HEK293 (cell line): ENCODE data around the gene NAA80.

Source experiments
- MZF1 ChIP-seq: fragments of 450-650 bp; formaldehyde crosslinking; IDR thresholded peaks from 2 replicates; pipeline ENCODE4 v1.5.1; 2017; ENCODE audit warnings: missing biosample characterization, missing genetic modification characterization, borderline replicate concordance
- ZNF184 ChIP-seq: fragments of 450-650 bp; IDR thresholded peaks from 2 replicates; pipeline ENCODE4 v1.5.1; 2018; ENCODE audit warnings: missing biosample characterization, mild to moderate bottlenecking, missing genetic modification characterization
- TF ChIP-seq, protein P1 (sequence below): fragments of 450-650 bp; formaldehyde crosslinking; IDR thresholded peaks from 2 replicates; pipeline ENCODE4 v1.5.1; 2016; ENCODE audit warnings: missing biosample characterization, missing genetic modification characterization
- TF ChIP-seq, protein P2 (sequence below): fragments of 450-650 bp; IDR thresholded peaks from 2 replicates; pipeline ENCODE4 v1.5.1; 2018; ENCODE audit warnings: missing biosample characterization, mild to moderate bottlenecking, missing genetic modification characterization

DNA sequence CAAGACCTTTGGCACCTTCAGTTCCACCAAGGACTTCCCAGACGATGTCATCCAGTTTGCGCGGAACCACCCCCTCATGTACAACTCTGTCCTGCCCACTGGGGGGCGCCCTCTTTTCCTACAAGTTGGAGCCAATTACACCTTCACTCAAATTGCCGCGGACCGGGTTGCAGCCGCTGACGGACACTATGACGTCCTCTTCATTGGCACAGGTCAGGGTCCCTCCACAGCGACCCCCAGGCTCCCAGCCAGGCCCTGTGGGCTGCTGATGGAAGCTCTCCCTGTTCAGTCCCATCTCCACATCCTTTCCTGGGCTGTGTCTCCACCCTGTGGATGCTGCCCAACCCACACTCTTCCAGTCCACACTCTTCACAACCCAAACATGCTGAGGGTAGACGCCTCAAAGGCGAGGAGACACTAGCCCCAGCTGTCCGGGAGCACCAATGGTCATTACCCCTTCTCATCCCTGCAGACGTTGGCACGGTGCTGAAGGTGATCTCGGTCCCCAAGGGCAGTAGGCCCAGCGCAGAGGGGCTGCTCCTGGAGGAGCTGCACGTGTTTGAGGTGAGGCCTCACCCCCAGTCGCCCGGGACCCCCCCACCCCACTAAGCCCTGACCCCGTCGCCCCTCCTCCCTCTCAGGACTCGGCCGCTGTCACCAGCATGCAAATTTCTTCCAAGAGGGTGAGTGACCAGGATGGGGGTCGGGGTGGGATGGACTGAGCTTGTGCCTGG lies 24.7 kb downstream of the NAA80 start:
- no peak for TF ChIP-seq MZF1 (tag by site-specific recombination)
- TF ChIP-seq, protein P1, sequence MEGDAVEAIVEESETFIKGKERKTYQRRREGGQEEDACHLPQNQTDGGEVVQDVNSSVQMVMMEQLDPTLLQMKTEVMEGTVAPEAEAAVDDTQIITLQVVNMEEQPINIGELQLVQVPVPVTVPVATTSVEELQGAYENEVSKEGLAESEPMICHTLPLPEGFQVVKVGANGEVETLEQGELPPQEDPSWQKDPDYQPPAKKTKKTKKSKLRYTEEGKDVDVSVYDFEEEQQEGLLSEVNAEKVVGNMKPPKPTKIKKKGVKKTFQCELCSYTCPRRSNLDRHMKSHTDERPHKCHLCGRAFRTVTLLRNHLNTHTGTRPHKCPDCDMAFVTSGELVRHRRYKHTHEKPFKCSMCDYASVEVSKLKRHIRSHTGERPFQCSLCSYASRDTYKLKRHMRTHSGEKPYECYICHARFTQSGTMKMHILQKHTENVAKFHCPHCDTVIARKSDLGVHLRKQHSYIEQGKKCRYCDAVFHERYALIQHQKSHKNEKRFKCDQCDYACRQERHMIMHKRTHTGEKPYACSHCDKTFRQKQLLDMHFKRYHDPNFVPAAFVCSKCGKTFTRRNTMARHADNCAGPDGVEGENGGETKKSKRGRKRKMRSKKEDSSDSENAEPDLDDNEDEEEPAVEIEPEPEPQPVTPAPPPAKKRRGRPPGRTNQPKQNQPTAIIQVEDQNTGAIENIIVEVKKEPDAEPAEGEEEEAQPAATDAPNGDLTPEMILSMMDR (tag by site-specific recombination): peak; percentile 92
- TF ChIP-seq, protein P2, sequence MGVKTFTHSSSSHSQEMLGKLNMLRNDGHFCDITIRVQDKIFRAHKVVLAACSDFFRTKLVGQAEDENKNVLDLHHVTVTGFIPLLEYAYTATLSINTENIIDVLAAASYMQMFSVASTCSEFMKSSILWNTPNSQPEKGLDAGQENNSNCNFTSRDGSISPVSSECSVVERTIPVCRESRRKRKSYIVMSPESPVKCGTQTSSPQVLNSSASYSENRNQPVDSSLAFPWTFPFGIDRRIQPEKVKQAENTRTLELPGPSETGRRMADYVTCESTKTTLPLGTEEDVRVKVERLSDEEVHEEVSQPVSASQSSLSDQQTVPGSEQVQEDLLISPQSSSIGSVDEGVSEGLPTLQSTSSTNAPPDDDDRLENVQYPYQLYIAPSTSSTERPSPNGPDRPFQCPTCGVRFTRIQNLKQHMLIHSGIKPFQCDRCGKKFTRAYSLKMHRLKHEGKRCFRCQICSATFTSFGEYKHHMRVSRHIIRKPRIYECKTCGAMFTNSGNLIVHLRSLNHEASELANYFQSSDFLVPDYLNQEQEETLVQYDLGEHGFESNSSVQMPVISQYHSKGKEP (tag by site-specific recombination): no peak
- TF ChIP-seq ZNF184: no peak
